Colonic mucosa (tissue), 4 donors: ENCODE measurements around the gene C19orf85. TPM values are rescaled to one million over a fixed set of nuclear protein-coding genes. Genes with fewer than 3 reads are reported as not detected.

Source experiments
- DNase-seq: peaks from one replicate; pipeline ENCODE4 v3.0.0-alpha.2; 2020
- H3K27ac ChIP-seq: fragments of 200-600 bp; one replicate; pipeline ENCODE4 v1.8.0; 2021
- H3K27me3 ChIP-seq: fragments of 200-600 bp; one replicate; pipeline ENCODE4 v1.8.0; 2021
- H3K36me3 ChIP-seq: fragments of 200-600 bp; one replicate; pipeline ENCODE4 v1.8.0; 2021
- H3K4me1 ChIP-seq: fragments of 200-600 bp; one replicate; pipeline ENCODE4 v1.8.0; 2021; ENCODE audit warnings: mild to moderate bottlenecking
- H3K4me3 ChIP-seq: fragments of 200-600 bp; one replicate; pipeline ENCODE4 v1.8.0; 2021
- H3K9ac ChIP-seq, 2 donors: one replicate each; pipeline ENCODE4 v1.7.0; 2013; ENCODE audit warnings: control low read depth in 2 of 2, low read depth in 2 of 2, low read length in 2 of 2
- H3K9me3 ChIP-seq: fragments of 200-600 bp; one replicate; pipeline ENCODE4 v1.8.0; 2021
- CTCF ChIP-seq: fragments of 200-600 bp; IDR thresholded peaks from one replicate; pipeline ENCODE4 v1.8.0; 2022; ENCODE audit warnings: antibody characterized with exemption, mild to moderate bottlenecking
- intact Hi-C: fragments of 100-400 bp; cut with DNase I; formaldehyde crosslinking; loops from one replicate; pipeline ENCODE4 v1.14.1; 2022
- total RNA-seq, 2 donors: library from RNA; stranded (reverse); fragmentation: NEBNext Ultra II Directional in 1 of 2; extraction: Animal tissue kit (Norgen Biotek cat#: 25700) in 1 of 2; gene quantifications; one replicate each; pipeline ENCODE4 v1.2.1, GENCODE V29; 2021
- donor health status: healthy.
- donor health status: DM: no; HTN: no; CAD: no.
- donor health status: DM: no; HTN: no; CAD: no.

Gene C19orf85
- total RNA-seq, 2 donors from 2014 or later: not detected

- no peak for DNase-seq
- TF ChIP-seq CTCF: no peak
- Histone ChIP-seq H3K4me3 (no peak overlapping the region), H3K9me3 (no peaks in the 10 kb centered on the region), H3K36me3 (no peaks in the 10 kb centered on the region), H3K4me1 (no peaks in the 10 kb centered on the region), H3K9ac (no peak overlapping the region), H3K27ac (no peak overlapping the region), H3K27me3 (no peaks in the 10 kb centered on the region)
- intact Hi-C loops: no loop called here
Observed at GRCh38 chr19:55471266-55471665, 6.7 kb upstream of the C19orf85 start.

GRCh38 chr19:55468054-55468393, 3.5 kb upstream of the C19orf85 start:
- H3K36me3 ChIP-seq: no peaks in the 10 kb centered on the region
- H3K27me3 ChIP-seq: no peaks in the 10 kb centered on the region
- H3K4me3 ChIP-seq: no peak overlapping the region
- H3K27ac ChIP-seq: no peak overlapping the region
- no peaks in the 10 kb centered on the region for H3K4me1 ChIP-seq
- no peak for TF ChIP-seq CTCF
- H3K9ac ChIP-seq: no peak overlapping the region
- no peak for DNase-seq
- H3K9me3 ChIP-seq: no peaks in the 10 kb centered on the region
- intact Hi-C loops: loop anchor here (5.0 kb wide), 1 partner anchor 34 kb away; no protein-coding TSS in a partner anchor

- Histone ChIP-seq H3K4me1 (no peaks in the 10 kb centered on the region), H3K4me3 (no peak overlapping the region), H3K27me3 (no peaks in the 10 kb centered on the region), H3K9ac (no peak overlapping the region), H3K27ac (no peak overlapping the region), H3K36me3 (no peaks in the 10 kb centered on the region), H3K9me3 (no peaks in the 10 kb centered on the region)
- TF ChIP-seq CTCF: peak; percentile 98
- intact Hi-C loops: loop anchor here (5.0 kb wide), 1 partner anchor 35 kb away; no protein-coding TSS in a partner anchor
- DNase-seq: peak; percentile 62
Observed at GRCh38 chr19:55467236-55468053, 2.9 kb upstream of the C19orf85 start.

- Histone ChIP-seq H3K4me1 (no peaks in the 10 kb centered on the region), H3K27me3 (no peaks in the 10 kb centered on the region), H3K4me3 (no peak overlapping the region), H3K9me3 (no peaks in the 10 kb centered on the region), H3K36me3 (no peaks in the 10 kb centered on the region), H3K9ac (no peak overlapping the region), H3K27ac (no peak overlapping the region)
- TF ChIP-seq CTCF: no peak
- DNase-seq: no peak
- intact Hi-C loops: loop anchor here (5.0 kb wide), 1 partner anchor 36 kb away; no protein-coding TSS in a partner anchor
Observed at GRCh38 chr19:55466241-55466614, 1.7 kb upstream of the C19orf85 start.

- no peak for TF ChIP-seq CTCF
- Histone ChIP-seq H3K27me3 (no peaks in the 10 kb centered on the region), H3K9me3 (no peaks in the 10 kb centered on the region), H3K4me3 (no peak overlapping the region), H3K9ac (no peak overlapping the region), H3K36me3 (no peaks in the 10 kb centered on the region), H3K27ac (no peak overlapping the region), H3K4me1 (no peaks in the 10 kb centered on the region)
- intact Hi-C loops: loop anchor here (5.0 kb wide), 1 partner anchor 37 kb away; no protein-coding TSS in a partner anchor
- DNase-seq: no peak
Observed at GRCh38 chr19:55465460-55466240, 1.1 kb upstream of the C19orf85 start.
